ENCODE data around the gene REC8. TPM values are rescaled to one million over a fixed set of nuclear protein-coding genes. Genes with fewer than 3 reads are reported as not detected.
A peak's percentile ranks its signal among the peaks of the same experiment; 100 is the strongest.

Gene REC8
- total and polyA plus RNA-seq, 2 of the 13 experiments (the other 11 are each of a cell fraction or from before 2014, with no cell fraction given): 3.4 to 14.7 TPM

GRCh38 chr14:24185026-24185425 lies 13.1 kb downstream of the REC8 start:
- H3K4me2 ChIP-seq (ENCODE audit: low read depth, low read length): no peak overlapping the region
- WGBS (ENCODE audit: low lambda C conversion rate): 97% methylated on average over 7 of the region's 7 CpGs
- no peaks in the 10 kb centered on the region for H3K9me3 ChIP-seq (ENCODE audit: low read length)
- no peak overlapping the region for H2AFZ ChIP-seq (ENCODE audit: low read length)
- in situ Hi-C loops (cut with HindIII; ENCODE audit: extremely low pct_ligation_motif_present, low pct_unique_long_range_greater_than_20kb): no loop called here
- H3K4me3 ChIP-seq (replicated peaks in 1 of 3; ENCODE audit: insufficient read depth in 1 of 3, low read depth in 2 of 3, low read length in 3 of 3): no peak overlapping the region
- ATAC-seq: no peak
- no peaks in the 10 kb centered on the region for H3K27me3 ChIP-seq (ENCODE audit: control insufficient read depth in 1 of 2, insufficient read depth in 2 of 2, low read length in 2 of 2)
- no peak overlapping the region for H3K9ac ChIP-seq (ENCODE audit: insufficient read depth, low read depth, low read length)
- intact Hi-C loops (cut with micrococcal nuclease; ENCODE audit: unreplicated experiment): no loop called here
- peaks cover 73 to 77% of the 10 kb centered on the region in 2 experiments for H3K36me3 ChIP-seq (replicated peaks in 1 of 2; ENCODE audit: control insufficient read depth in 1 of 2, insufficient read depth in 2 of 2, low read length in 2 of 2)
- POLR2A ChIA-PET: interaction anchor here (0.9 to 8.1 kb wide), 7 partner anchors 10 to 44 kb away, joined by 3 to 53 read pairs (median 4); partner anchors contain the start of genes CHMP4A, EMC9, IRF9 and TM9SF1
- DNase-seq (ENCODE audit: low spot score): no peak
- CTCF ChIA-PET (ENCODE audit: low intra/inter-chr PET ratio, low total read pairs): no interaction called here
- BruUV-seq (replicated peaks): no TSS peak
- H3K79me2 ChIP-seq (ENCODE audit: insufficient read depth, low read length): peaks cover 15% of the 10 kb centered on the region
- no peaks in the 10 kb centered on the region for H4K20me1 ChIP-seq (ENCODE audit: insufficient read depth, low read length)
- no peak overlapping the region for H3K27ac ChIP-seq (ENCODE audit: extremely low read length, insufficient read depth, low read length)
- FAIRE-seq: no peak
- H3K4me1 ChIP-seq (ENCODE audit: insufficient read depth, low read length): peaks cover 24% of the 10 kb centered on the region
- no peak for TF ChIP-seq ZNF710 (CRISPR knock-in tag; IDR thresholded peaks at IDR 0.05; ENCODE audit: borderline replicate concordance)
- no peak for TF ChIP-seq ZNF772 (CRISPR knock-in tag; IDR thresholded peaks at IDR 0.05)
- TF ChIP-seq ZNF639 (CRISPR knock-in tag; conservative IDR thresholded peaks at IDR 0.05): no peak
- no peak for TF ChIP-seq SRSF9 (IDR thresholded peaks at IDR 0.05; ENCODE audit: borderline replicate concordance, insufficient read depth, low read depth, low read length, poor library complexity, severe bottlenecking)
- TF ChIP-seq TFE3 (CRISPR knock-in tag; IDR thresholded peaks at IDR 0.05): no peak
- no peak for TF ChIP-seq FOSL1 (CRISPR knock-in tag; IDR thresholded peaks at IDR 0.05; ENCODE audit: borderline replicate concordance)
- 0 out of 2 replicates have a peak, but pooled peaks have one; percentile 19 for TF ChIP-seq NPAS2 (CRISPR knock-in tag; IDR thresholded peaks at IDR 0.05; ENCODE audit: borderline replicate concordance)
- TF ChIP-seq ZNF691 (CRISPR knock-in tag; IDR thresholded peaks at IDR 0.05; ENCODE audit: borderline replicate concordance, low read depth): no peak
- TF ChIP-seq POLR2AphosphoS5 (IDR thresholded peaks at IDR 0.05; ENCODE audit: low read depth, low read length): no peak
- no peak for TF ChIP-seq SNAI1 (CRISPR knock-in tag; IDR thresholded peaks at IDR 0.05; ENCODE audit: borderline replicate concordance)
- TF ChIP-seq ZNF101 (CRISPR knock-in tag; IDR thresholded peaks at IDR 0.05; ENCODE audit: borderline replicate concordance, low read depth): no peak
- TF ChIP-seq ZNF670 (CRISPR knock-in tag; IDR thresholded peaks at IDR 0.05; ENCODE audit: borderline replicate concordance): no peak
- no peak for TF ChIP-seq NRL (CRISPR knock-in tag; IDR thresholded peaks at IDR 0.05; ENCODE audit: borderline replicate concordance)
- 0 out of 2 replicates have a peak, but pooled peaks have one; percentile 32 for TF ChIP-seq HES4 (CRISPR knock-in tag; IDR thresholded peaks at IDR 0.05; ENCODE audit: borderline replicate concordance)
- no peak for TF ChIP-seq ZNF704 (CRISPR knock-in tag; IDR thresholded peaks at IDR 0.05; ENCODE audit: borderline replicate concordance)
- no peak for TF ChIP-seq MIER3 (CRISPR knock-in tag; IDR thresholded peaks at IDR 0.05; ENCODE audit: borderline replicate concordance)
- TF ChIP-seq MEF2D (CRISPR knock-in tag; IDR thresholded peaks at IDR 0.05): no peak
- TF ChIP-seq MYC (CRISPR knock-in tag; IDR thresholded peaks at IDR 0.05; ENCODE audit: borderline replicate concordance): peak; percentile 27; the same call in 1 of the 2 replicates

All from HepG2 (cell line).